ENCODE measurements around the gene MED16. TPM values are rescaled to one million over a fixed set of nuclear protein-coding genes. Genes with fewer than 3 reads are reported as not detected.
"Not testable (repeated sequence)": the region's sequence is repeated elsewhere in the genome, so short reads cannot be mapped to it uniquely, and the experiment has no call there.

Gene MED16
- total RNA-seq, 2 experiments from 2014 or later: 19.1 to 54.3 TPM

DNA sequence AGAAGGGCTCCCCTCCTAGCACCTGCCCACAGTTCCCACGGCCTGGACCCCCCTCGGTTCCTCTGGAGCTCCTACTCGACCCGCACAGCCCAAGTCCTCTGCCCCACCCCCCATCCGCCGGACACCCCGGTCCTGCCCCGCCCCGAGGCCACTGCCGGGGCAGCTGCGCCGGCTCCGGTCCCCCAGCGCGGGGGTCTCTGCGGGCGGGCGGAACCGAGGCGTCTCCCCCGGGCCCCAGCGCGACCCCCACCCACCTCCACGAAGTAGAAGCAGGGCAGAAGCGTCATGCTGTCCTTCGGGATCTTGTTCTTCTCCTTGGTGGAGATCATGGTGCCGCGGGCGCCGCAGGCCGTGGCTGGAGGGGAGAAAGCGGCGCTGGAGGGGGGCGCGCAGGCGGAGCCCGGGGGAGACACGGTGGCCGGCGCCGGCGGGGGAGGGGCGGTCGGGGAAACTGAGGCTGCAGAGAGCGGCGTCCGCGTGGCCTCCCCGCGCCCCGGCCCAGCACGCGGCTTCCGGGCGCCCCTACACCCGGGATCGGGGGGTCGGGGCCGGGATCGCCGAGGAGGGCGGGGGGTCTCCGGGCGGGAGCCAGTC lies 71.7 kb downstream of the MED16 start:
- H3K27ac ChIP-seq (ENCODE audit: low read depth, low read length, poor library complexity, severe bottlenecking): no peak overlapping the region
- no peaks in the 10 kb centered on the region for H3K4me1 ChIP-seq (ENCODE audit: insufficient read depth, low read length, poor library complexity, severe bottlenecking)
- intact Hi-C loops (cut with micrococcal nuclease; ENCODE audit: unreplicated experiment): no loop called here
- H2AFZ ChIP-seq (ENCODE audit: low read length): no peak overlapping the region
- no peak overlapping the region for H3K4me3 ChIP-seq (ENCODE audit: low read depth, low read length, poor library complexity, severe bottlenecking)
- H3K9me3 ChIP-seq (ENCODE audit: low read length): no peaks in the 10 kb centered on the region
- no peak for TF ChIP-seq EZH2phosphoT487 (IDR thresholded peaks at IDR 0.05; ENCODE audit: borderline replicate concordance, low read depth, low read length)
- TF ChIP-seq CTCF (conservative IDR thresholded peaks at IDR 0.05; ENCODE audit: low read length): no peak
- ChIA-PET POLR2A (no interaction called here), CTCF (ENCODE audit: unreplicated experiment) (no interaction called here)
- no peaks in the 10 kb centered on the region for H3K79me2 ChIP-seq (ENCODE audit: insufficient read depth, low read depth, low read length)
- H3K4me2 ChIP-seq (ENCODE audit: low read length): no peak overlapping the region
- no TSS peak for BruUV-seq (replicated peaks)
- no peaks in the 10 kb centered on the region for H4K20me1 ChIP-seq (ENCODE audit: insufficient read depth, low read length)
- no peaks in the 10 kb centered on the region for H3K9me2 ChIP-seq (ENCODE audit: insufficient read depth, low read length)
- peaks cover 9% of the 10 kb centered on the region for H3K36me3 ChIP-seq (ENCODE audit: insufficient read depth, low read length)
- DNase-seq (ENCODE audit: low spot score): no peak

DNA sequence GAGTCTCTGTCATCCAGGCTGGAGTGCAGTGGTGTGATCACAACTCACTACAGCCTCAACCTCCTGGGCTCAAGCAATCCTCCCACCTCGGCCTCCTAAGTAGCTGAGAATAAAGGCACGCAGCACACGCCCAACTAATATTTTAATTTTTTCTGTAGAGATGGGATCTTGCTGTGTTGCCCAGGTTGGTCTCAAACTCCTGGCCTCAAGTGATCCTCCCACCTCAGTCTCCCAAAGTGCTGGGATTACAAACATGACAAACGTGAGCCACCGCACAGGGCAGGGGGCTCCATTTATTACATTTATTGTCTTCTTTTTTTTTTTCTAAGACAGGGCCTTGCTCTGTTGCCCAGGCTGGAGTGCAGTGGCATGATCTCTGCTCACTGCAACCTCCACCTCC lies 72.8 kb downstream of the MED16 start:
- H3K36me3 ChIP-seq (ENCODE audit: insufficient read depth, low read length): peaks cover 20% of the 10 kb centered on the region
- H2AFZ ChIP-seq (ENCODE audit: low read length); H3K4me2 ChIP-seq (ENCODE audit: low read length); H3K4me1 ChIP-seq (ENCODE audit: insufficient read depth, low read length, poor library complexity, severe bottlenecking); H3K27ac ChIP-seq (ENCODE audit: low read depth, low read length, poor library complexity, severe bottlenecking); H3K9me2 ChIP-seq (ENCODE audit: insufficient read depth, low read length); BruUV-seq (replicated peaks); POLR2A ChIA-PET; H4K20me1 ChIP-seq (ENCODE audit: insufficient read depth, low read length); H3K79me2 ChIP-seq (ENCODE audit: insufficient read depth, low read depth, low read length); H3K4me3 ChIP-seq (ENCODE audit: low read depth, low read length, poor library complexity, severe bottlenecking); intact Hi-C loops (cut with micrococcal nuclease; ENCODE audit: unreplicated experiment); CTCF ChIA-PET (ENCODE audit: unreplicated experiment); DNase-seq (ENCODE audit: low spot score); H3K9me3 ChIP-seq (ENCODE audit: low read length): not testable (repeated sequence)

Small RNA genes lying within 50 kb of the gene (small RNA-seq; reads per million reads assigned to genes)
- gene RNU6-9: 0.16 reads per million

Other genes starting within 250 kb of the MED16 start
- 85.8 and 98.6 TPM in 2 replicates for gene RNF126, start 230.0 kb downstream of the MED16 start, total RNA-seq (2014; rRNA removed; shearing (Covaris generic))
- gene RNF126, start 230.0 kb downstream of the MED16 start, total RNA-seq (2022): 104 and 106 TPM in 2 replicates
- gene FSTL3, start 216.8 kb downstream of the MED16 start, total RNA-seq (2014; rRNA removed; shearing (Covaris generic)): 3.4 and 5.7 TPM in 2 replicates
- 6.5 and 7.3 TPM in 2 replicates for gene FSTL3, start 216.8 kb downstream of the MED16 start, total RNA-seq (2022)
- gene PRSS57, start 197.7 kb downstream of the MED16 start, total RNA-seq (2014; rRNA removed; shearing (Covaris generic)): not detected in 2 replicates
- not detected in 2 replicates for gene PRSS57, start 197.7 kb downstream of the MED16 start, total RNA-seq (2022)
- gene PALM, start 184.3 kb downstream of the MED16 start, total RNA-seq (2014; rRNA removed; shearing (Covaris generic)): 1.4 TPM in 1 of 2 replicates, not detected in the other
- gene PALM, start 184.3 kb downstream of the MED16 start, total RNA-seq (2022): 0.42 and 1.2 TPM in 2 replicates
- gene MISP, start 142.1 kb downstream of the MED16 start, total RNA-seq (2014; rRNA removed; shearing (Covaris generic)): not detected in 2 replicates
- gene MISP, start 142.1 kb downstream of the MED16 start, total RNA-seq (2022): 0.23 TPM in 1 of 2 replicates, not detected in the other
- gene PTBP1, start 95.7 kb downstream of the MED16 start, total RNA-seq (2014; rRNA removed; shearing (Covaris generic)): 284 and 315 TPM in 2 replicates
- gene PTBP1, start 95.7 kb downstream of the MED16 start, total RNA-seq (2022): 468 and 479 TPM in 2 replicates
- not detected in 2 replicates for gene PLPPR3, start 71.2 kb downstream of the MED16 start, total RNA-seq (2014; rRNA removed; shearing (Covaris generic))
- gene PLPPR3, start 71.2 kb downstream of the MED16 start, total RNA-seq (2022): not detected in 2 replicates
- not detected in 2 replicates for gene AZU1, start 65.3 kb downstream of the MED16 start, total RNA-seq (2014; rRNA removed; shearing (Covaris generic))
- not detected in 2 replicates for gene AZU1, start 65.3 kb downstream of the MED16 start, total RNA-seq (2022)
- gene PRTN3, start 52.2 kb downstream of the MED16 start, total RNA-seq (2014; rRNA removed; shearing (Covaris generic)): not detected in 2 replicates
- not detected in 2 replicates for gene PRTN3, start 52.2 kb downstream of the MED16 start, total RNA-seq (2022)
- not detected in 2 replicates for gene ELANE, start 40.9 kb downstream of the MED16 start, total RNA-seq (2014; rRNA removed; shearing (Covaris generic))
- gene ELANE, start 40.9 kb downstream of the MED16 start, total RNA-seq (2022): not detected in 2 replicates
- gene CFD, start 33.5 kb downstream of the MED16 start, total RNA-seq (2014; rRNA removed; shearing (Covaris generic)): 0.35 TPM in 1 of 2 replicates, not detected in the other
- not detected in 2 replicates for gene CFD, start 33.5 kb downstream of the MED16 start, total RNA-seq (2022)
- not detected in 2 replicates for gene RNU6-9, start 297 bp upstream of the MED16 start, total RNA-seq (2014; rRNA removed; shearing (Covaris generic))
- gene RNU6-9, start 297 bp upstream of the MED16 start, total RNA-seq (2022): not detected in 2 replicates
- 39.5 and 43.5 TPM in 2 replicates for gene R3HDM4, start 20.0 kb upstream of the MED16 start, total RNA-seq (2014; rRNA removed; shearing (Covaris generic))
- gene R3HDM4, start 20.0 kb upstream of the MED16 start, total RNA-seq (2022): 64.9 and 75.2 TPM in 2 replicates
- not detected in 2 replicates for gene KISS1R, start 24.1 kb upstream of the MED16 start, total RNA-seq (2014; rRNA removed; shearing (Covaris generic))
- gene KISS1R, start 24.1 kb upstream of the MED16 start, total RNA-seq (2022): not detected in 2 replicates
- 7.9 and 9.9 TPM in 2 replicates for gene ARID3A, start 32.8 kb upstream of the MED16 start, total RNA-seq (2014; rRNA removed; shearing (Covaris generic))
- gene ARID3A, start 32.8 kb upstream of the MED16 start, total RNA-seq (2022): 21.6 and 23.5 TPM in 2 replicates
- 61.6 and 74.7 TPM in 2 replicates for gene WDR18, start 91.2 kb upstream of the MED16 start, total RNA-seq (2014; rRNA removed; shearing (Covaris generic))
- 38.4 and 51.4 TPM in 2 replicates for gene WDR18, start 91.2 kb upstream of the MED16 start, total RNA-seq (2022)
- 0.05 TPM in 1 of 2 replicates, not detected in the other for gene GRIN3B, start 107.2 kb upstream of the MED16 start, total RNA-seq (2014; rRNA removed; shearing (Covaris generic))
- not detected in 2 replicates for gene GRIN3B, start 107.2 kb upstream of the MED16 start, total RNA-seq (2022)
- gene TMEM259, start 127.9 kb upstream of the MED16 start, total RNA-seq (2014; rRNA removed; shearing (Covaris generic)): 131 and 169 TPM in 2 replicates
- gene TMEM259, start 127.9 kb upstream of the MED16 start, total RNA-seq (2022): 195 and 204 TPM in 2 replicates
- gene RNU6-2, start 128.3 kb upstream of the MED16 start, total RNA-seq (2014; rRNA removed; shearing (Covaris generic)): not detected in 2 replicates
- gene RNU6-2, start 128.3 kb upstream of the MED16 start, total RNA-seq (2022): not detected in 2 replicates
- 51.5 and 73.7 TPM in 2 replicates for gene CNN2, start 133.4 kb upstream of the MED16 start, total RNA-seq (2014; rRNA removed; shearing (Covaris generic))
- 126 and 127 TPM in 2 replicates for gene CNN2, start 133.4 kb upstream of the MED16 start, total RNA-seq (2022)
- gene ABCA7, start 146.9 kb upstream of the MED16 start, total RNA-seq (2014; rRNA removed; shearing (Covaris generic)): 22.5 and 43.3 TPM in 2 replicates
- gene ABCA7, start 146.9 kb upstream of the MED16 start, total RNA-seq (2022): 66.6 and 74.4 TPM in 2 replicates
- gene ARHGAP45, start 174.0 kb upstream of the MED16 start, total RNA-seq (2014; rRNA removed; shearing (Covaris generic)): 132 and 135 TPM in 2 replicates
- gene ARHGAP45, start 174.0 kb upstream of the MED16 start, total RNA-seq (2022): 138 and 143 TPM in 2 replicates
- gene POLR2E, start 202.2 kb upstream of the MED16 start, total RNA-seq (2014; rRNA removed; shearing (Covaris generic)): 153 and 165 TPM in 2 replicates
- gene POLR2E, start 202.2 kb upstream of the MED16 start, total RNA-seq (2022): 160 and 193 TPM in 2 replicates
- 184 and 203 TPM in 2 replicates for gene GPX4, start 210.8 kb upstream of the MED16 start, total RNA-seq (2014; rRNA removed; shearing (Covaris generic))
- gene GPX4, start 210.8 kb upstream of the MED16 start, total RNA-seq (2022): 148 and 156 TPM in 2 replicates